GM10266 (cell line): ENCODE data around the gene GPC3.

ENCODE experiments used
- DNase-seq: peaks from one replicate; pipeline ENCODE4 v3.0.0; 2012; ENCODE audit errors: extremely low spot score
- CTCF ChIP-seq: IDR thresholded peaks from 2 replicates; pipeline ENCODE4 v1.5.1; 2012; ENCODE audit warnings: mild to moderate bottlenecking, low read depth; ENCODE audit not compliant: control insufficient read depth, insufficient read depth; ENCODE audit errors: missing control alignments

The GPC3 gene

GRCh38 chrX:133587818-133588217 lies 397.6 kb downstream of the GPC3 start:
- TF ChIP-seq CTCF: no peak

GRCh38 chrX:133587071-133587470 lies 398.3 kb downstream of the GPC3 start:
- DNase-seq: no peak
- no peak for TF ChIP-seq CTCF

More at GRCh38 chrX:133587818-133588217, 397.6 kb downstream of the GPC3 start:
- no peak for DNase-seq

- TF ChIP-seq CTCF: no peak
- no peak for DNase-seq
These were observed 399.0 kb downstream of the GPC3 start for GRCh38 chrX:133586443-133586842.

- TF ChIP-seq CTCF: no peak
- no peak for DNase-seq
These were observed 401.6 kb downstream of the GPC3 start for GRCh38 chrX:133583825-133584224.

- no peak for DNase-seq
- no peak for TF ChIP-seq CTCF
These were observed 404.8 kb downstream of the GPC3 start for GRCh38 chrX:133580625-133581024.

- no peak for TF ChIP-seq CTCF
- no peak for DNase-seq
These were observed 405.8 kb downstream of the GPC3 start for GRCh38 chrX:133579631-133580030.

GRCh38 chrX:133576876-133577275 lies 408.5 kb downstream of the GPC3 start:
- TF ChIP-seq CTCF: no peak
- no peak for DNase-seq
